Upper lobe of left lung (tissue), 6 donors: ENCODE results near the gene SUPT4H1. TPM values are rescaled to one million over a fixed set of nuclear protein-coding genes. Genes with fewer than 3 reads are reported as not detected.

ENCODE experiments used
- ATAC-seq, 2 donors: fragments of 200-7000 bp; cut with Tn5 transposase; one replicate each; pipeline ENCODE4 v1.9.1; 2022; ENCODE audit warnings: mild to moderate bottlenecking in 2 of 2, moderate library complexity in 2 of 2; ENCODE audit not compliant: low FRiP score in 2 of 2
- DNase-seq, 2 donors: peaks; one replicate each; pipeline ENCODE4 v3.0.0-alpha.2; 2019 to 2020
- H3K27ac ChIP-seq, 4 donors: fragments of 200-600 bp; sonication (generic); one replicate each; pipeline ENCODE4 v1.5.1; 2016 to 2019
- H3K27me3 ChIP-seq, 4 donors: fragments of 200-600 bp; sonication (generic); one replicate each; pipeline ENCODE4 v1.5.1; 2017 to 2019
- H3K36me3 ChIP-seq, 4 donors: fragments of 200-600 bp; sonication (generic); one replicate each; pipeline ENCODE4 v1.5.1; 2016 to 2019
- H3K4me1 ChIP-seq, 4 donors: fragments of 200-600 bp; sonication (generic); one replicate each; pipeline ENCODE4 v1.5.1; 2018 to 2019
- H3K4me3 ChIP-seq, 4 donors: fragments of 200-600 bp; sonication (generic); one replicate each; pipeline ENCODE4 v1.5.1; 2017 to 2019; ENCODE audit warnings: mild to moderate bottlenecking in 2 of 4, moderate library complexity in 1 of 4
- H3K9me3 ChIP-seq, 4 donors: fragments of 200-600 bp; sonication (generic); one replicate each; pipeline ENCODE4 v1.5.1; 2018 to 2019
- EP300 ChIP-seq, 4 donors: sonication (generic); formaldehyde crosslinking; IDR thresholded peaks; one replicate each; pipeline ENCODE4 v1.5.1; 2017; ENCODE audit warnings: antibody characterized with exemption in 4 of 4, control low read depth in 2 of 4
- POLR2A ChIP-seq, 4 donors: fragments of 450-650 bp; IDR thresholded peaks; one replicate each; pipeline ENCODE4 v1.5.1; 2016 to 2017; ENCODE audit warnings: antibody characterized with exemption in 4 of 4, mild to moderate bottlenecking in 2 of 4
- POLR2AphosphoS5 ChIP-seq, 2 donors: sonication (generic); formaldehyde crosslinking; IDR thresholded peaks; one replicate each; pipeline ENCODE4 v1.5.1; 2017; ENCODE audit warnings: antibody characterized with exemption in 2 of 2
- WGBS, 2 donors: methylation state at CpG; one replicate each; pipeline ENCODE4 v1.1.5; 2017 to 2018; 5-methylcytosine and 5-hydroxymethylcytosine counted together
- total RNA-seq, 6 donors: library from RNA; depleted of rRNA in 4 of 6; stranded (reverse); fragments of >200 nt in 4 of 6; gene quantifications; one replicate each; pipeline versions ENCODE4 v1.1.0 to v1.2.1, GENCODE V29; 2016 to 2021
- TF ChIP-seq, protein P1 (sequence below), 6 experiments: fragments of 450-650 bp in 4 of 6; fragments of 200-600 bp in 2 of 6; sonication (generic) in 2 of 6; IDR thresholded peaks; one replicate each; pipeline ENCODE4 v1.5.1; 2016 to 2019; ENCODE audit warnings: antibody characterized with exemption in 6 of 6
- donor health status: DM: no; HTN: no; CAD: no; lungs with moderate emphysema.
- donor health status: DM: no; HTN: yes; CAD: no; lungs with severe emphysema.

The SUPT4H1 gene
- total RNA-seq, 6 donors from 2014 or later, result 22.0 to 80.5 (median 40.4) TPM

GRCh38 chr17:58385359-58385899, 33.4 kb upstream of the SUPT4H1 start:
- DNase-seq (no peak), ATAC-seq (no peak)
- 72 to 90% methylated on average over 4 of the region's 4 CpGs for WGBS, 2 donors
- TF ChIP-seq POLR2AphosphoS5 (IDR thresholded peaks at IDR 0.05), result no peak
- no peak overlapping the region for H3K4me3 ChIP-seq
- H3K9me3 ChIP-seq, result no peaks in the 10 kb centered on the region
- H3K27ac ChIP-seq, result no peak overlapping the region
- H3K27me3 ChIP-seq, result no peaks in the 10 kb centered on the region
- peaks cover 3 to 35% (median 20%) of the 10 kb centered on the region in 4 donors for H3K4me1 ChIP-seq
- H3K36me3 ChIP-seq, result no peaks in the 10 kb centered on the region

- no peak for DNase-seq
- H3K27ac ChIP-seq, result no peak overlapping the region
- no peak overlapping the region for H3K4me3 ChIP-seq
- no peaks in the 10 kb centered on the region for H3K36me3 ChIP-seq
- TF ChIP-seq POLR2A (IDR thresholded peaks at IDR 0.05) (no peak), POLR2AphosphoS5 (IDR thresholded peaks at IDR 0.05) (no peak), EP300 (IDR thresholded peaks at IDR 0.05) (no peak)
- TF ChIP-seq, protein P1, sequence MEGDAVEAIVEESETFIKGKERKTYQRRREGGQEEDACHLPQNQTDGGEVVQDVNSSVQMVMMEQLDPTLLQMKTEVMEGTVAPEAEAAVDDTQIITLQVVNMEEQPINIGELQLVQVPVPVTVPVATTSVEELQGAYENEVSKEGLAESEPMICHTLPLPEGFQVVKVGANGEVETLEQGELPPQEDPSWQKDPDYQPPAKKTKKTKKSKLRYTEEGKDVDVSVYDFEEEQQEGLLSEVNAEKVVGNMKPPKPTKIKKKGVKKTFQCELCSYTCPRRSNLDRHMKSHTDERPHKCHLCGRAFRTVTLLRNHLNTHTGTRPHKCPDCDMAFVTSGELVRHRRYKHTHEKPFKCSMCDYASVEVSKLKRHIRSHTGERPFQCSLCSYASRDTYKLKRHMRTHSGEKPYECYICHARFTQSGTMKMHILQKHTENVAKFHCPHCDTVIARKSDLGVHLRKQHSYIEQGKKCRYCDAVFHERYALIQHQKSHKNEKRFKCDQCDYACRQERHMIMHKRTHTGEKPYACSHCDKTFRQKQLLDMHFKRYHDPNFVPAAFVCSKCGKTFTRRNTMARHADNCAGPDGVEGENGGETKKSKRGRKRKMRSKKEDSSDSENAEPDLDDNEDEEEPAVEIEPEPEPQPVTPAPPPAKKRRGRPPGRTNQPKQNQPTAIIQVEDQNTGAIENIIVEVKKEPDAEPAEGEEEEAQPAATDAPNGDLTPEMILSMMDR (IDR thresholded peaks at IDR 0.05), result no peak
- H3K9me3 ChIP-seq, result no peaks in the 10 kb centered on the region
- peaks cover 3 to 35% (median 20%) of the 10 kb centered on the region in 4 donors for H3K4me1 ChIP-seq
- H3K27me3 ChIP-seq, result no peaks in the 10 kb centered on the region
- WGBS, 2 donors, result 54 to 71% methylated on average over 3 of the region's 3 CpGs
- peak in 1 of 2 donors; percentile 52 for ATAC-seq
These were observed 32.9 kb upstream of the SUPT4H1 start for GRCh38 chr17:58384897-58385296.

DNA sequence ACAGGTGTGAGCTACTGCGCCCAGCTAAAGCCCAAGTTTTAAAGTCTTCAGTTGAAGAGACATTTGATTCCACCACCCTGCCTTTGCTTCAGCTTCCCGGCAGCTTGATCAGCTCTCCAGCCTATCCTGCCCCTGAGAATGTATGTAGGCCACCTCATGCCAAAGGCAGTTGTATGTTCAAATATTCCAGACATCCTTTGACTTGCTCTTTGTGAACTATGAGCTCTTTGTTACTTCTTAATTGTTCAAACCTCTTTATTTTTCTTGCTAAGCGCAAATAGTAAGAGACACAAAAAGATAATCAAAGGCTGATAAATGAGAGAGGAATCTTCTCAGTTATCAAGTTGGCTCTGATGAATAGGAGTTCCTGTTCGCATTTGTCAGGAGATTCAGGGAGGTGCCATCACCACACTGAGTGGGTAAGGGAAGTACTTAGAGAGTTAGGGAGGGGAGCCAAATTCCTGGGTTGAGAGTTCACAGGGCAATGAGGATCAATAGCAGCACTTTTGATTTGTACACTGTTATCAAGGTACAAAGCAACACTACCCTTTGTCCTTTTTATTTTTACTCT, 32.0 kb upstream of the SUPT4H1 start:
- Histone ChIP-seq H3K4me1 (peaks cover 3 to 35% (median 20%) of the 10 kb centered on the region in 4 donors), H3K36me3 (no peaks in the 10 kb centered on the region), H3K9me3 (no peaks in the 10 kb centered on the region), H3K4me3 (no peak overlapping the region), H3K27me3 (no peaks in the 10 kb centered on the region), H3K27ac (no peak overlapping the region)
- ATAC-seq, result no peak
- no peak for DNase-seq
- no peak for TF ChIP-seq EP300 (IDR thresholded peaks at IDR 0.05)
- no peak for TF ChIP-seq POLR2A (IDR thresholded peaks at IDR 0.05)
- TF ChIP-seq, protein P1 (IDR thresholded peaks at IDR 0.05), result no peak
- no peak for TF ChIP-seq POLR2AphosphoS5 (IDR thresholded peaks at IDR 0.05)
- WGBS, 2 donors, result 67 to 78% methylated on average over 4 of the region's 4 CpGs

DNA sequence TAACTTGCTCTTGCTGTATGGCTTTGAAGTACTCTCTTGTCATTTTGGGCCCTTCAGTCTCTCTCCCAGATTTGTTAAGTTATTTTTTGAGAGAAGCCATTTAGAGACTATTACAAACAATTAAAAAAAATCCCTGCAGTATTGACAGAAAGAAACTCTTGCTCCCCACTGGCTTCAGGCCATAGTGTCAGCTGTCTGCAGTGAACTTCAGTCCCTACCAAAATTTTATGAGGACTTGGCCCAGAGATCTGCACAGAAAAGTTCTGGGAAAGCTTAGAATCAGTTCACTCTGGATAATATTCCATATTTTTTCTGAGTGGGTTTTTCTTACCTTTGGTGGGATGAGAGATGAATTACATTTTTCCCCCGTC, 30.9 kb upstream of the SUPT4H1 start:
- no peaks in the 10 kb centered on the region for H3K27me3 ChIP-seq
- H3K4me1 ChIP-seq, result peaks cover 3 to 29% (median 20%) of the 10 kb centered on the region in 4 donors
- no peaks in the 10 kb centered on the region for H3K36me3 ChIP-seq
- no peaks in the 10 kb centered on the region for H3K9me3 ChIP-seq
- no peak overlapping the region for H3K4me3 ChIP-seq
- DNase-seq (no peak), ATAC-seq (no peak)
- 73 to 74% methylated on average over 1 of the region's 1 CpG for WGBS, 2 donors
- no peak for TF ChIP-seq POLR2A (IDR thresholded peaks at IDR 0.05)
- no peak for TF ChIP-seq EP300 (IDR thresholded peaks at IDR 0.05)
- TF ChIP-seq, protein P1 (IDR thresholded peaks at IDR 0.05), result no peak
- no peak for TF ChIP-seq POLR2AphosphoS5 (IDR thresholded peaks at IDR 0.05)
- peak overlapping the region in 1 of 4 donors; percentile 30 for H3K27ac ChIP-seq

- WGBS, 2 donors, result 29 to 30% methylated on average over 4 of the region's 4 CpGs
- ATAC-seq, result no peak
- Histone ChIP-seq H3K9me3 (no peaks in the 10 kb centered on the region), H3K36me3 (no peaks in the 10 kb centered on the region), H3K4me3 (no peak overlapping the region), H3K27ac (peak overlapping the region in 1 of 4 donors; percentile 30), H3K27me3 (no peaks in the 10 kb centered on the region), H3K4me1 (peaks cover 3 to 31% (median 21%) of the 10 kb centered on the region in 4 donors)
- DNase-seq, result no peak
- TF ChIP-seq POLR2AphosphoS5 (IDR thresholded peaks at IDR 0.05), result no peak
- TF ChIP-seq POLR2A (IDR thresholded peaks at IDR 0.05), result no peak
- TF ChIP-seq, protein P1 (IDR thresholded peaks at IDR 0.05), result no peak
- TF ChIP-seq EP300 (IDR thresholded peaks at IDR 0.05), result no peak
These were observed 30.3 kb upstream of the SUPT4H1 start for GRCh38 chr17:58382108-58382871.
